GM19025 (cell line): Measurements from ENCODE around the gene EPHB3.

Experiments
- ATAC-seq: cut with Tn5 transposase; IDR thresholded peaks from one replicate; pipeline ENCODE4 v1.9.1; 2021; ENCODE audit warnings: mild to moderate bottlenecking, low read depth, moderate library complexity; ENCODE audit not compliant: unreplicated experiment

Gene EPHB3

DNA sequence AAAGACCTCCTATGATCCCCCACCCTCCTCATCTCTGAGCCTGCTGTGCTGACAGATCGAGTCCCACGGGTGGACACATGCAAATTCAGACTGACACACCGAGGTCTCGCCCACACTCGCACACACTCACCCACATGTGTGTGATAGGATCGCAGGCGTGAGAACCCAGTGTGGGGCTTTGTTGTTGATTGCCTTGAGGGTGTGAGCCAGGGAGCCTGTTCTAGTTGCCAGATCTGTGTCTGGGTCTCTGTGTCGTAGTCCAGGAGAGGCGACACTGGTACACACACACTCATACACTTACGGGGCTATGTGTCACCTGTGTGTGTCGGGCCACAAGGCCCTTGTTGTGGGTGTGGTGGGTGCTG, 2.0 kb downstream of the EPHB3 start:
- ATAC-seq, result no peak

DNA sequence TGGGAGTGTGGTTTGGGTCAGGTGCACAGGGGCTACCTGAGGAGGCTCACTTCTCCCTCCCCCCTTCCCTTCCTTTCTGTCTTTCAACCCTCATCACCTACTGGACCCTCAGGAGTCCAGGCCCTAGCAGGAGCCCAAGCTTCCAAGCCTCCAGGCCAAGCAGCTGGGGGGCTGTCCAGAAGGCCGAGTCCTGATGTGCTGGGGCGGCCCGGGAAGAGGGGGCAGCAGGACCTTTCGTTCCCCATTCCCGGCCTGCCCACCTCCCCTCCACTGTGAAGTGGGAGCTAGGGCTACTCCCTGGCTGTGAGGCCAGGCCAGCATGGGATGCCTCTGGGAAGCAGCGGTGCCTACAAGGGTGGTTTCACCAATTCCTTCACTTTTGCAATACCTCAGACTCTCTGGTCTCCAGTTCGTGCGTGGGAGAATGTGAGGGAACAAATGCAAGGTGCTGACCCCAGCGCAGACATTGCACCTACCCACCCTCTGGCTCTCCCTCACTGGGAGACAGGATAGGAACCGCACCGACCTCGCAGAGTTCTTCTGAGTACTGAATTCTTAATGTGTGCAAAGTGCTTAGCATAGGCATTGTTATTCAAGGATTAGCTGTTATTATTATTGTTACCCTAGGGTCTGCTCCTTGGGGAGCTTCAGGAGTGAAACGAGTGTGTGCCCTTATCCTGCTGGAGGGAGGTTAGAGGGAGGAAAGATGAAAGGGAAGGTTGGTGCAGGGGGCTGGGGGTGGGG, 2.5 kb downstream of the EPHB3 start:
- no peak for ATAC-seq

DNA sequence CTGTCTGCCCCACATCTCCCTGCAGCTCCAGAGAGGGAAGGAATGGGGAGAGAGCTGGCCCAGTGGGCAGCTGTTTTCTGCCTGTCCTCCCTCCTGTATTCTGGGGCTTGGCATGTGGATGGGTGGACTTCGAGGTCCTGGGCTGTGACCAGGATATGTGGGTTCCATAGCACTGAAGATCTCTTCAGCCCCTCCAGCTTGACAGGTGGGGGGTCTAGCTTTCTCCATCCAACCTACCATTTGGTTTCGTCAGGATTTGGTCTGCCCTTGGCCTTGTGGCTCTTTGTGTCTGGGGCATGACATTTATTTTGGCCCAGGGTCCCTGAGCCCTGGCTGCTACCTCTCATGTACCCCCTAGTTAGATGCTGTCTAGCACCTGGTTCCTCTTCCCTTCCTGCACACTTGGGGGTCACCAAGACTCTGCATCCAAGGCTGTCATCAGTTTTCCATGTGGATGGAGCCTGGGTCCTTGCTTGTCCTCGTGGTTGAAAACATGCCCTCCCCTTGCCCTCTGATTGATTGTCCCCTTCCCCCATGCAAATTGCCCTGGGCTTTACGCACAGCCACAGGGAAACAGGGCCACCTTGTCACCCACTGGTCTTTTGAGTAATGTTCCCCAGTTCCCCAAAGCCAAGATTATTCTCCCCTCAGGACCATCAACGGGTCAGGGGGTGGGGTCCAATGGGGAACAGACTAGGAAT, 3.2 kb downstream of the EPHB3 start:
- ATAC-seq, result no peak

DNA sequence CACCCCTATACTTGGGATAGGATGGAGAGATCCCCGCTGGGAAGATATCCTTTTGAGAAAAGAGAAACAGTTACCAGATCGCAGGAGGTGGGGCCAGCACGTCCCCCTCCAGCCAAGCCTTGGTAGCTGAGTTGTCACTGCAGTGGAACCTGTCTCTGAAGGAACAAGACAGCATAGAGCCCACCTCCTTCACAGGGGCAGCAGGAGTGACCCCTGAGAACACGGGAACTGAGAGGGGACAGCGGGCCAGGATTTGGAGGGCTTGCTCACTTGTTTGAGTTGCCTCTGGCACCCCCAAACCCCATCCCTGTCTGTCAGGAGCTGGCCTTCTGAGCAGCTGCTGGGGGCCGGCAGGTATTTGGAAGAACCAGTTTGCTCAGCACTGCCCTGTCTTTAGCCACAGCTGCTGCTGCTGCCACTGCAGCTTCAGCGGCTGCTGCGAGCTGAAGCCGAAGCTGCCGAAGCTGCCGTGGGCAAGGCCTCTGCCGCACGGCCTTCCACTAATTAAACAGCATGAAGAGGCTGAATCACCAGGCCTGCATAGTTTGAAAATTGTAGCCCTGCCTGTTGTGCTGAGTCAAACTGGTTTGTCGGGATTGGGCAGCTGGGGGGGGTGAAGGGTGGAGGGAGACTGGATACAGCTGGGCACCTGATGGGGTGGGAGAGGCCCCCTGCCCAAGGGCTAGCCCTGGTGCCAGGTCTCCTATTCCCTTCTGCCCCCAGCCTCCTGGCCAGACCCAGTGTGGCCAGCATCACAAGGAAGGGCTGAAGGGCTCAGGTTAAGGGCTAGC, 4.0 kb downstream of the EPHB3 start:
- no peak for ATAC-seq

DNA sequence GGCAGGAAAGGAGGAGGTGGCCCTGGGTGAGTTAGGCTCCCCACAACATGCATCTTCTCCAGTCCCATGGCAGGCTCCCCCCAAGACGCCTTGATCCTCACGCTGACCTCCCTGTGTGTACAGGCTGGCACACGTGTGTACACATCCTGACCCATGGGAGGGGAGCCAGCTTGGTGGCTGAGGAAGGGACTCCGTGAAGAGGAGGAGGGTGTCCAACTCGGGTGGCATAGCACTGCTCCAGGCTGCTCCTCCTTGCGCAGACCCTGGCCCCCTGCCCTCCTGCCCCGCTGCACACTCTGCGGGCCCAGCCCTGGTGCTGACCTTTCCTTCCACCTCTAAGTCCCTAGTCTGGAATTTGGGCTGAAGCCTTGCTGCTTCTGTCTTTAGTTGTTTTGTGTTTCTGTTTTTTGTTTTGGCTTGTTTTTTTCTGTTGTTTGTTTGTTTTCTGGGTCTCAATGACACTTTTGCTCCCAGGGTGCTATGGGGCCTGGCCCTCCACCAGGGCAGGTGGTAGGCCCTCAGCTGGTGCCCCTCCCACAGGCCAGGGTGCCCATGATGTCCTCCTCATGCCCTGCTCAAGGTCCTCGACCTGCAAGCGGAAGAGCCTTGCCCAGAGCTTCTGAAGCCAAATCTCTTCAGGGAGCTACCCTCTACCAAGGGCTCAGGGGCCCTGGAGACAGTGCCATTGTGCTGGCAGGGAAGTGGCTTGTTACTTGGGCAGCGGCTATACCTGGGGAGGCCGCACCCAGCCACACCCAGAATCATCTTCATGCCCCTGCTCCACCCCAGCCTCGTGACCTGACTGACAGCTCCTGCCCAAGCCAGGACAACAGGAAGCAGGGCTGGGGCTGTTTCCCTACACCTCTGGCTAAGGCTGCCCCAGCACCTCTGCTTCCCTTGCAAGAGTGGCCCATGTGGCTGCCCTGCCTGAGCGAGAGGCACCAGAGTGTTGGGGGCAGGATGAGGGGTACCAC, 5.1 kb downstream of the EPHB3 start:
- ATAC-seq, result no peak

DNA sequence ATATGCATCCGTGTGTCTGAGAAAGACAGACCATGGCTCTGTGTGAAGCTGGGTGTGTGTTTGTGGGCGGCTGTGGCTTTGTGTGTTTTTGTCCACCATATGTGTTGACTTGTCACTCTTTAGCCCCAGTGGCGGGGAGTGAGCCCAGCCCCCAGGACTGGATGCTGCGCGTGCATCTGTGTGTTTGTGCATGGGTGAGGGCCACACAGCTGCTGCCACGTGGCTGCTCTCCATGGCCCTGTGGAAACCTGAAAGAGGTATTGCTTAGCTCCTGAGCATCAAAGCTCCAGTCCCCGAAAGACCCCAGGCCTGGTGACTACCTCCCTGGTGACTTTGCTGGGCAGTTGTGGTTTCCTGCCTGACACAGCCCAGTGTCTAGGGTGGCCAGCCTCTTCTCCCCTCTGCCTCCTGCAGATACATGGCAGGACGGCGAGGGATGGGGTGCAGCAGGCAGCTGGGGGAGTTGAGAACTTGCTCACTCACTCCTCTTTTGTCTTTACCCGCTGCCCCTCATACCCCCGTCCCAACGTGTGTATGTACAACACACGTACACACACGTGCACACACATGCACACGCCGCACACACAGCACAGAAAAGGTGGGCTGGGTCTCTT, 6.5 kb downstream of the EPHB3 start:
- no peak for ATAC-seq

DNA sequence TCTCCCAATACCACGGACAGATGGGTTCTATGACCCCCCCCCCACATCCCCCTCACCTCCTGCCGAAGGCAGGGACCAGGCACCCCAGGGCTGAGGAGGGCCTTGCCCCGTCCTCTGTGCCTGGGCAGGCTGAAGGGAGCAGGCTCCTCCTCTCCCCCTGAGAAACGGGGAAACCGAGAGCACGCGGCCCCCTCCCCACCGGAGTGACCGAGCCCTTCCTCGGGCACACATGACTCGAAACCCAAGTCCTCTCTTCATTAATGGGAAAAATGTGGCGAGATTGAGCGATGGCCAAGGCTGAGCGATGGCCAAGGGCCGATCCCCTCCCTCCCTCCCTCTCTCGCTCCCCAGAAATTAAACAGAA, 7.0 kb downstream of the EPHB3 start:
- ATAC-seq, result no peak

DNA sequence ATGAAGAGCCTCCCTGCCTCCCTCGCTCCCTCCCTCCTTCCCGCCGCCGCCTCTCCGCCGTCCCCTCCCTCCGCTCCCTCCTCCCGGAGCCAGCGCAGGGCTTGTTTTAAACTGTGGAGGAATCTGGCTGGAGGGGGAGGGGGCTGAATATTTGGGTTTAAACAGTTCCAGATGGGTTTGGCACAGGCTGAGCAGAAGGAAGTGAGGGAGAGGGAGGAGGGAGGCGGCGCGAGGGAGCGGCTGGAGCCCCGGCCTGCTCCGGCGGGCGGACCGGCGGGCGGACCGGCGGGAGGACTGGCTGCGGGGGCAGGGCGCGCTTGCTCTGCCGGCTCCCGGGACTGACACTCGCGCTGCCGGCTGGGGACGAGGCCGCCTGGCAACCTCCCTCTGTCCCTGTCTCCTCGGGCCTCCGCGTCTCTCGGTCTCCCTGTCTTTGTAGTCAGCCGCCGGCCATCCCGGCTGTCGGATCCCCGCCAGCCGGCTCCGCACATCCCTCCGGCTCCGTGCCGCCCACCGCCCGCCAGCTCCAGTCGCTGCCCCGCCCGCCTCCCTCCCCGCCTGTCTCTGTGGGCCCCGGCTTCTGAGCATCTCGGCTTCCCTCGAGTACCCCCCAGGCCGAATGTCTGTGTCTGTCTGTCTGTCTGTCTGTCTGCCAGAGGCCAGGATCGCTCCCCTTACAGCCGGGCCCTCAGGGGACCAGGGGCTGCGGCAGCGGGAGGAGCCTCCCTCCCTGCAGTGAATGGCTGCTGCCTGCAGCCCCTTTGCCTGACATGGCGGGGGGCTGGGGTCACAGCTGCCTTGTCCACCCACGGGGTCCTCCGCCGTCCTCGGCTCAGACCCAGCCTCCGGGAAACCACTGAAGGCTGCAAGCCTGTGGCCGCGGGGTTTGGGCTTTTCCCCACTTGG, 7.6 kb downstream of the EPHB3 start:
- no peak for ATAC-seq

DNA sequence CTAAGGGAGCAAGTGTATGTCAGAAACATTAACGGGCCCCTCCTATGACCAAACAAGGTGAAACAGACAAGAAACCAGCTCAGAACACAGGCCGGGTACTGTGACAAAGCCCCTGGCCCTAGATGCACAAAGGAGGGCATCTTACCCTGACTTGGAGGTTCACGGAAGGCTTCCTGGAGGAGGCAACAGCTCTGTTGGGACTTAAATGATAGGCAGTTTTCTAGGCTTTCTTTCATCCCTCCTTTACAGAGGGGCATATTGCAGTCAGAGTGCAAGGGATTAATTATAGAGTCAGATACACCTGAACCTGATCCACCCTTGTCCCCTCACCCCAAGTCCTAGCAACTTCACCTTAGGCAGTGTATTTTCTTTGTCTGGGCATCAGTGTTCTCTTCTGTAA, 8.4 kb downstream of the EPHB3 start:
- no peak for ATAC-seq

DNA sequence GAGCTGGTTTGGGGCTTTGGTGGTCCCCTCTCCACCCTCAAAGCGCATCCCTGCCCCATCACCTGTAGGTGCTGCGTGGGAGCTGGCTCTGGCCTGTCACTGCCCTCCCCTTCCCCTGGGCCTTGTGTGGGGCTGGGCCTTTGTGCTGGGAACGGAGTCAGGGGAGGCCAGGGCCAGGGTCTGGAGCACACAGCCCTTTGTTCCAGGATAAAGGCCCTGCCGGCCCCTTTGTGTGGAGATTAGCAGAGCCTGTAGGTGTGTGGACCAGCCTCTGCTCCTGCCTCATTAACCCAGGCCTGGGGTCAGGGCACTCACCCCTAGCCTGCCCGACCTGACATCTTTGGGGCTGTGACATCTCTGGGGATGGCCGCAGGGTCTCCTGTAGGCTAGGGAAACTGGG, 8.9 kb downstream of the EPHB3 start:
- ATAC-seq, result no peak

DNA sequence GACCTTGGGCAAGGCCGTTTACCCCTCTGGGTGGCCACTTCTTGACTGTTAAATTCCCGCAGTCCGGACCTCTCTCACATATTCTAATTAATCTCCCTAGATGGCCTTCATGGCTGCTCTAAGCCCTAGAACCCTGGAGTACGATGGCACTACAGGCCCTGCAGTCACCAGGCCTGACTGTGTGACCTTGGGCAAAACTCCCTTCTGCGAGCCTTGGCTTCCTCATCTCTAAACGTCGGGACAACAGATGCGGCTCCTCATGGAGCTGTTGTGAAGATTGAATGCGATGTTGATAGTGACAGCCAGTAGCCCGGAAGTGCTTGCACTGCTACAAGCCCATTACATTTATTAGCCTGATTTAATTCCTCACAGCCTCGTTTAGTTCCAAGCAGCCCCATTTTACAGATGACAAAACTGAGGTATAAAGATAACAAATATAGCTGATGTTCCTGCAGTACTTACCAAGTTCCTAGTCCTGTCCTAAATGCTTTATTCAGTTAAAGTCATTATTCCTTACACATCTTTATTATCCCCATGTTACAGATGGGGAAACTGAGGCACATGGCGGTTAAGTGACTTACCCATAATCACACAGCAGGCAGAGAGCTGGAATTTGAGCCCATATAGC, 10.3 kb downstream of the EPHB3 start:
- no peak for ATAC-seq

DNA sequence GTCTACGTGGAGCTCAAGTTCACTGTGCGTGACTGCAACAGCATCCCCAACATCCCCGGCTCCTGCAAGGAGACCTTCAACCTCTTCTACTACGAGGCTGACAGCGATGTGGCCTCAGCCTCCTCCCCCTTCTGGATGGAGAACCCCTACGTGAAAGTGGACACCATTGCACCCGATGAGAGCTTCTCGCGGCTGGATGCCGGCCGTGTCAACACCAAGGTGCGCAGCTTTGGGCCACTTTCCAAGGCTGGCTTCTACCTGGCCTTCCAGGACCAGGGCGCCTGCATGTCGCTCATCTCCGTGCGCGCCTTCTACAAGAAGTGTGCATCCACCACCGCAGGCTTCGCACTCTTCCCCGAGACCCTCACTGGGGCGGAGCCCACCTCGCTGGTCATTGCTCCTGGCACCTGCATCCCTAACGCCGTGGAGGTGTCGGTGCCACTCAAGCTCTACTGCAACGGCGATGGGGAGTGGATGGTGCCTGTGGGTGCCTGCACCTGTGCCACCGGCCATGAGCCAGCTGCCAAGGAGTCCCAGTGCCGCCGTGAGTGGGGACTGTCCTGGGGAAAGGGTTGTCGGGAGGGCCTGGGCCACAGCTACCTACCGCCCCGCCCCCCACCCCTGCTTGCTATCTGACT, 11.2 kb downstream of the EPHB3 start:
- ATAC-seq, result no peak

DNA sequence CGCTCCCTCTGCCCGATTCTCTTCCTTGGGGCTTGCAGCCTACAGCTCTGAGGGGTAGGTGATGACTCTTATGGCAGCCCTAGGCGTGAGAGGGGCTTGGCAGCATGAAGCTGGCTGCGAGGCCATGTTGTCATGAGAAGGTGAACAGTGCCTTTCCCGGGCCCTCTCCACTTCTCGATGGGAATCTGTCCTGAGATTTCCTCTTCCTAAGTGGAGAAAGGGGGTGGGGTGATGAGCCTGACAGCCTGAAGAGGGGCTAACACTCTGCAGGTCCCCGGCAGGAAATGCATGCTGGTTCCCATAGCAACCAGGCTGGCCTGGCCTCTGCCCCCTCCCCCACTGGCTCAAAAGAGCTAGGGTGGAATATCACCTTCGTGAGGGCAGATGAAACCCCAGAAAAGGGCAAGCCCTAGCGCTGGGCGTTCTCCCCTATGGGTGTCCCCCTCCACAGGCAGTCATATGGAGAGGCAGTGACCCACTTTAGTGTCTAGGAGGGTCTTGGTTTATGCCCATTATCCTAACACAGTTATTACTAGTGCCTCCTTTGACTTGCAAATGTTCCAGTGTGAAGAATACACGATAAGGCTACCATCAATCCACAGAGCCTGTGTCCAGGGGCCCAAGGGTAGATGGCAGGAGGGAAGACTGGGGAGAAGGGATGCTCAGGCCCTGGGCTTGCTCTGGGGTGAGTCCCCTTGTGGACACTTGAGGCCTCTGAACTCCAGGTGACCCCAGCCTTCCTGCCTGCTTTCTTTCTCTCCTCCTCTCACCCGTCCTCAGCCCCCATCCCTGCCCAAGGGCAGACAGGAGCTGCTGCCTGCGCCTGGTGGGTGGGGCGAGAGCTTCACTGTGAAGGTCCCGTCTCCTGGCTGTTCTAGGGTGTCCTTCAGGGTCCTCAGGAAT, 13.2 kb downstream of the EPHB3 start:
- ATAC-seq, result no peak

DNA sequence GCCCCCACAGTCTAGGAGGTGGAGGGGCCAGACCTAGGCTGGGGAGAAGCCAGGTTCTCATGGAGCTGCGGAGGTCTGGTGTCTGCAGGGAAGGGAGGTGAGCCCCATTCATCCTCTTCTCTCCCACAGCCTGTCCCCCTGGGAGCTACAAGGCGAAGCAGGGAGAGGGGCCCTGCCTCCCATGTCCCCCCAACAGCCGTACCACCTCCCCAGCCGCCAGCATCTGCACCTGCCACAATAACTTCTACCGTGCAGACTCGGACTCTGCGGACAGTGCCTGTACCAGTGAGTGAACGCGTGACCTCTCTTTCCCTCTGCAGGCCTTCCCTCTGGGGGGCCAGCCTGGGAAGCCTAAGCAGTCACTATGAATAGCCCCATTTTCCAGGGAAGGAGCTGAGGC, 14.1 kb downstream of the EPHB3 start:
- no peak for ATAC-seq

DNA sequence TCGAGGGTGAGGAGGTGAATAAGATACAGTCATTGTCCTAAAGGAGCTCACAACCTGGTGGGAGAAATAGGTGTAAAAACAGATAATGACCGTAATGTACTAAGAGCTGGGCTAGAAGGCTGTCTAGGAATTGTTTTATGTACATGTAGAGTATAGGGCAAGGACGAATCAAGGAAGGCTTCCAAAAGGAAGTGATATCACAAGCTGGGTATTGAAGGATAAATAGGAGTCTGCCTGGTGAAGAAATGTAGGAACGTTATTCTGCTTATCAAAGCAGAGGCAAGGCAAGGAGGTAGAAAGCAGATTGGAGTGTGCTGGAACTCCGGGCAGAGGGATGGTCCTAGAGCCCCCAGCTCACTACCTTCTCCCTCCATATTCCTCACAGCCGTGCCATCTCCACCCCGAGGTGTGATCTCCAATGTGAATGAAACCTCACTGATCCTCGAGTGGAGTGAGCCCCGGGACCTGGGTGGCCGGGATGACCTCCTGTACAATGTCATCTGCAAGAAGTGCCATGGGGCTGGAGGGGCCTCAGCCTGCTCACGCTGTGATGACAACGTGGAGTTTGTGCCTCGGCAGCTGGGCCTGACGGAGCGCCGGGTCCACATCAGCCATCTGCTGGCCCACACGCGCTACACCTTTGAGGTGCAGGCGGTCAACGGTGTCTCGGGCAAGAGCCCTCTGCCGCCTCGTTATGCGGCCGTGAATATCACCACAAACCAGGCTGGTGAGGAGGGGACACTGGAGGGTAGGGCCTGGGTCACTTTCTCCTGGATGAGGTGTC, 15.1 kb downstream of the EPHB3 start:
- ATAC-seq, result no peak

DNA sequence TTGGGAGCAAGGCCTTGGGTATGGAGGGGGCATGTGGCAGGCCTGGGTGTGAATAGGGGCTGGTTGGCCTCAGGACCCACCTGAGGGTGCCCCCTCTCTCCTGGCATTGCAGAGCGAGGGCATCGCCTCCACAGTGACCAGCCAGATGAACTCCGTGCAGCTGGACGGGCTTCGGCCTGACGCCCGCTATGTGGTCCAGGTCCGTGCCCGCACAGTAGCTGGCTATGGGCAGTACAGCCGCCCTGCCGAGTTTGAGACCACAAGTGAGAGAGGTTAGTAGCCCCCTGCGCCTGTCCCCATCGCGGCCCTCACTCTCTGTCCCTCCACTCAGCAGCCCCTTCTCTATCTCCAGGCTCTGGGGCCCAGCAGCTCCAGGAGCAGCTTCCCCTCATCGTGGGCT, 16.0 kb downstream of the EPHB3 start:
- ATAC-seq, result no peak
